HFFc6 (cell line): ENCODE measurements around the gene PRDM16. TPM values are rescaled to one million over a fixed set of nuclear protein-coding genes. Genes with fewer than 3 reads are reported as not detected.

ENCODE experiments used
- DNase-seq: peaks from one replicate; pipeline ENCODE4 v3.0.0-alpha.2; 2018
- H3K27ac Mint-ChIP-seq: 2 replicates; pipeline ENCODE4 v1.8.0; 2020; ENCODE audit warnings: mild to moderate bottlenecking, mixed read lengths
- H3K27me3 Mint-ChIP-seq: 2 replicates; pipeline ENCODE4 v1.8.0; 2021; ENCODE audit warnings: mild to moderate bottlenecking, moderate library complexity, mixed read lengths; ENCODE audit not compliant: insufficient read depth
- H3K36me3 Mint-ChIP-seq: 2 replicates; pipeline ENCODE4 v1.8.0; 2021; ENCODE audit warnings: low read depth, mixed read lengths
- H3K4me1 Mint-ChIP-seq: 2 replicates; pipeline ENCODE4 v1.8.0; 2020; ENCODE audit warnings: low read depth, mixed read lengths
- H3K4me3 Mint-ChIP-seq: 2 replicates; pipeline ENCODE4 v1.8.0; 2020; ENCODE audit warnings: mild to moderate bottlenecking, moderate library complexity, mixed read lengths
- H3K9me3 Mint-ChIP-seq: 2 replicates; pipeline ENCODE4 v1.8.0; 2020; ENCODE audit warnings: mild to moderate bottlenecking, mixed read lengths
- total RNA-seq, 6 experiments: library from RNA; stranded (reverse); fragmentation: NEBNext Ultra II Directional; extraction: Animal tissue kit (Norgen Biotek cat#: 25700); gene quantifications; 2 replicates in 1 of 6; 3 replicates in 5 of 6; pipeline ENCODE4 v1.2.3, GENCODE V29; 2021
- TF ChIP-seq, protein P1 (sequence below): fragments of 200-600 bp; sonication (generic); IDR thresholded peaks from 2 replicates; pipeline ENCODE4 v1.5.0; 2021; ENCODE audit warnings: antibody characterized with exemption, mild to moderate bottlenecking

PRDM16 gene
- total RNA-seq, 6 experiments from 2014 or later: not detected

DNA sequence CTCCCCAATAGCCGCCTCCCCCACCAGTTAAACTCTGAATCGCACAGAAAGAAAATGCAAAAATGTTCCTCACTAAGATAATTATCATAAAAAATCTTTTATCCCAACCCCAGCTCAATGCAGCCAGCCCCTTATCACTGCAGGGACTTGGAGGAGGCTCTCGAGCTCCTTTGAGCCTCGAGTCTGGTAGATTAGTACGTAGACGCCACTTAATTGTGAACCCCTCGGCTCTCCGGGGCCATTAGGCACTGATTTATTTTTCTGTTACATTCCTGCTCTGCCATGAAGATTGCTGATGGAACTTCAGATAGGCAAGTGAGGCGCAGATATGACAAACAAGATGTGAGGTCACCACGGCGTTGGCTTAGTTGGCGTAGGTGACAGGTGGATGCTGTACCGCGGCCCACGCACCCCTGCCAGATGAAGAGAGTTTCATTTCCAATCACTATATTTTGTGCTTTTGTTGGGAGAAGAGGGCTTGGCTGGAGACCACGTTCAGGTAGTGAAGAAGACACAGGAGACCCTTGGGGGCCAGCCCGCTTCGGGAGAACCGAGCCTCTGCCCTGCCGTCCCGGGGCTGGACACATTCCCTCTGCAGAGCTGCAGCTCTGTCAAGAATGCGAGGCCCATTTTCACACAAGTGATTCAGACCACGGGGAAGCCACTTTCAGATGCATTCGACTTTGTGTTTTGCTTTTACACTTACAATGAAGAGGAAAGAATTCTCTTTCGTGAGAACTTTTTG lies 329.6 kb downstream of the PRDM16 start:
- H3K4me3 Mint-ChIP-seq: no peak overlapping the region
- peaks cover 38% of the 10 kb centered on the region for H3K27me3 Mint-ChIP-seq
- H3K27ac Mint-ChIP-seq: no peak overlapping the region
- no peaks in the 10 kb centered on the region for H3K36me3 Mint-ChIP-seq
- DNase-seq: no peak
- TF ChIP-seq, protein P1, sequence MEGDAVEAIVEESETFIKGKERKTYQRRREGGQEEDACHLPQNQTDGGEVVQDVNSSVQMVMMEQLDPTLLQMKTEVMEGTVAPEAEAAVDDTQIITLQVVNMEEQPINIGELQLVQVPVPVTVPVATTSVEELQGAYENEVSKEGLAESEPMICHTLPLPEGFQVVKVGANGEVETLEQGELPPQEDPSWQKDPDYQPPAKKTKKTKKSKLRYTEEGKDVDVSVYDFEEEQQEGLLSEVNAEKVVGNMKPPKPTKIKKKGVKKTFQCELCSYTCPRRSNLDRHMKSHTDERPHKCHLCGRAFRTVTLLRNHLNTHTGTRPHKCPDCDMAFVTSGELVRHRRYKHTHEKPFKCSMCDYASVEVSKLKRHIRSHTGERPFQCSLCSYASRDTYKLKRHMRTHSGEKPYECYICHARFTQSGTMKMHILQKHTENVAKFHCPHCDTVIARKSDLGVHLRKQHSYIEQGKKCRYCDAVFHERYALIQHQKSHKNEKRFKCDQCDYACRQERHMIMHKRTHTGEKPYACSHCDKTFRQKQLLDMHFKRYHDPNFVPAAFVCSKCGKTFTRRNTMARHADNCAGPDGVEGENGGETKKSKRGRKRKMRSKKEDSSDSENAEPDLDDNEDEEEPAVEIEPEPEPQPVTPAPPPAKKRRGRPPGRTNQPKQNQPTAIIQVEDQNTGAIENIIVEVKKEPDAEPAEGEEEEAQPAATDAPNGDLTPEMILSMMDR: no peak
- H3K4me1 Mint-ChIP-seq: 0 out of 2 replicates have a peak, but pooled peaks cover 10% of the 10 kb centered on the region
- H3K9me3 Mint-ChIP-seq: no peaks in the 10 kb centered on the region

DNA sequence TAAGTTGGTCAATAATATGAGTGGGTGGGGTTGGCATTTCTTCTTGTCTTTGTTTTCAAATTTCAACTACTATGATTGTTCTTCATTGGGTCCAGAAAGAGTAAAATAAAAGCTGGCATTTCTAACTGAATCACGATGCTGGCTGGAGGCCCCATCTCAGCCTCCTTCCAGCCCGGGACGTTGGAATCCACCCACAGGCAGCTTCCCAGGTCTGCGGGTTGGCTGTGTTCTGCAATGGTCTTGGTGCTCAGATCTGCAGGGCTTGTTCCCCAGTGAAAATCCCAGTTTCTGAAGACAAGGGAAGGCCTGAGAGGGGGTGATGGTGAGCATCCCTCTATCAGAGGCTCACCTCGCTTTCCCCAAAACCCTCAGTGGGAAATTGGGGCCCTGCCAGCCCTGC lies 330.7 kb downstream of the PRDM16 start:
- TF ChIP-seq, protein P1: no peak
- H3K9me3 Mint-ChIP-seq: no peaks in the 10 kb centered on the region
- no peak overlapping the region for H3K4me3 Mint-ChIP-seq
- H3K4me1 Mint-ChIP-seq: 0 out of 2 replicates have a peak, but pooled peaks cover 10% of the 10 kb centered on the region
- H3K36me3 Mint-ChIP-seq: no peaks in the 10 kb centered on the region
- no peak overlapping the region for H3K27ac Mint-ChIP-seq
- peaks cover 38% of the 10 kb centered on the region for H3K27me3 Mint-ChIP-seq
- no peak for DNase-seq

DNA sequence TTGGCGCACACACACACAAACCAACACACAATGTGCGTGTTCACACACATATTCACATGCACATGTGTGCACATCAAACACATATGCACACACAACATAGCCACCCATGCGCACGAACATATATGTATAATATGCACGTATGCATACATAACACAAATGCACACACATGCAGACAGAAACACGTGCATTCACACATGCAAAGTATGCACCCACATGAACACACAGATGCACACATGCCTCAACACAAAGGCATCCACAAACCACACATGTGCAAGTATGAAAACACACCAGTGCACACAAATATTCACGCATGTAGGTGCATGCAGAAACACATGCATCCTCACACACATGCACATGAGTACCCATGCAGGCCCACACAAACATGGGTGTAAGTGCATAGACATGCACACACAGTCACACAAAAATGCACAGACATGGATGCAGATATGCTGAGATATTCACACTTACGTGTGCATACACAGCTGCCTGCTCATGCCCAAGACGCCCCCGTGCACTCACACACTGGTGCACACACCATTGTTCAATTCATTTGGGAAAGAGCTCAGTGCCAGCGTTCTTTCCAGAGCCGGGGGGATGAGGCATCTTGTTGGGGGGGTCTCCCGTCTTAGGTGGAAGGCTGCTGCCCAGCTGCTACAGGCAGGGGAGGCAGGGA lies 332.7 kb downstream of the PRDM16 start:
- DNase-seq: no peak
- no peaks in the 10 kb centered on the region for H3K36me3 Mint-ChIP-seq
- H3K4me1 Mint-ChIP-seq: 0 out of 2 replicates have a peak, but pooled peaks cover 10% of the 10 kb centered on the region
- peaks cover 33% of the 10 kb centered on the region for H3K27me3 Mint-ChIP-seq
- H3K27ac Mint-ChIP-seq: no peak overlapping the region
- H3K9me3 Mint-ChIP-seq: no peaks in the 10 kb centered on the region
- TF ChIP-seq, protein P1: no peak
- H3K4me3 Mint-ChIP-seq: no peak overlapping the region

DNA sequence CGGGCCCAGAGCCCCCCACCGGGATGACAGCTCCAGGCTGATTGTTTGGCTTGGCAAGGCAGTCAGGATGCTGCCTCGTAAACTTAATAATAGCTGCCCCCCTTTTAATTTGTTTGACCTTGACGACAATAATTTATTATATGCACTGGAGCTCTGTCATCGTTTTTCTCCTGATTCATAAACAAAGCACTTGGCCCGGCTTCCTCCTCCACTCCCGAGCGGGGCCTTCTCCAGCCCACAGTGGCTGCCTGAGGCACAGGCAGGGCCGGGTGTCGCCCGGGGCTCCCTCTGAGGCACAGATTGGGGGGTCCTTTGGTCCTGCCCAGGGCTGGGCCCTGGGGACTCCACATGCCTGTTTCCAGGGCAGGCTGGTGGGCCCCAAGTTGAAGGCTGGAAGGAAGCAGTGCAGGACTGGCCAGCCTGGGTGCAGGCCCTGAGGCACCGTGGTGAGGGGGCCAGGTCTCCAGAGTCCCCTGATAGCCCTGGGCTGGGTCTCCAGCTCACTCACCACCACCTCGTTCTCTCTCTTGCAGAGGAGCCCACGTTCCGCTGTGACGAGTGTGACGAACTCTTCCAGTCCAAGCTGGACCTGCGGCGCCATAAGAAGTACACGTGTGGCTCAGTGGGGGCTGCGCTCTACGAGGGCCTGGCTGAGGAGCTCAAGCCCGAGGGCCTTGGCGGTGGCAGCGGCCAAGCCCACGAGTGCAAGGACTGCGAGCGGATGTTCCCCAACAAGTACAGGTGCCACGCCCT lies 333.4 kb downstream of the PRDM16 start:
- no peaks in the 10 kb centered on the region for H3K36me3 Mint-ChIP-seq
- H3K4me3 Mint-ChIP-seq: no peak overlapping the region
- DNase-seq: peak; percentile 25
- TF ChIP-seq, protein P1: no peak
- H3K9me3 Mint-ChIP-seq: no peaks in the 10 kb centered on the region
- peaks cover 25% of the 10 kb centered on the region for H3K27me3 Mint-ChIP-seq
- H3K27ac Mint-ChIP-seq: no peak overlapping the region
- H3K4me1 Mint-ChIP-seq: 0 out of 2 replicates have a peak, but pooled peaks cover 10% of the 10 kb centered on the region

DNA sequence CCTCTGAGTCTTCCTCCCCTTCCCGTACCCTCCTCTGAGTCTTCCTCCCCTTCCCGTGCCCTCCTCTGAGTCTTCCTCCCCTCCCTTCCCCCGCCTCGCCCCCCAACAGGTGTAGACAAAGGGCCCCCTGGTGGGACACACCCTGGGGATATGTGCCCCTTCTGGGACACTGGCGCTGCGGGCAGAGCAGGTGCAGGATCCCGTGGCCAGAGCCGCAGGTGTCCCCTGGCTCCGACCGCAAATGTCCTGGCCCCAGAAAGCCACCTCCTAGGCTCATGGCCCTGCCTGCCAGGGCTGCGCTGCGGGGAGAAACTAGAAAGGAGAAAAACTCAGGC lies 334.0 kb downstream of the PRDM16 start:
- TF ChIP-seq, protein P1: no peak
- Mint-ChIP-seq H3K4me1 (0 out of 2 replicates have a peak, but pooled peaks cover 10% of the 10 kb centered on the region), H3K36me3 (no peaks in the 10 kb centered on the region), H3K4me3 (no peak overlapping the region), H3K27ac (no peak overlapping the region), H3K27me3 (peaks cover 20% of the 10 kb centered on the region), H3K9me3 (no peaks in the 10 kb centered on the region)
- no peak for DNase-seq
